Endothelial cell of umbilical vein (primary cell): ENCODE measurements around the gene GPR17. TPM values are rescaled to one million over a fixed set of nuclear protein-coding genes. Genes with fewer than 3 reads are reported as not detected.

Experiments
- BruUV-seq: library from RNA; stranded (reverse); fragments of 400-500 nt; replicated peaks from 2 replicates; lab custom pipeline; 2021; lab: Mats Ljungman, UMichigan
- CTCF ChIA-PET: fragments of 300-600, 350-600 bp; sonication (Branson Sonifier 250); formaldehyde crosslinking; loops from one replicate; lab custom pipeline; 2021; ENCODE audit warnings: antibody characterized with exemption, inconsistent platforms; lab: Charles Lee
- POLR2A ChIA-PET: fragments of 300-600, 350-600 bp; sonication (Branson Sonifier 250); formaldehyde crosslinking; loops from one replicate; lab custom pipeline; 2021; ENCODE audit warnings: antibody characterized with exemption, inconsistent platforms; lab: Charles Lee
- DNase-seq: peaks from one replicate; pipeline ENCODE4 v3.0.0-alpha.2; 2011; ENCODE audit warnings: low read depth, low spot score
- FAIRE-seq: peaks from 2 replicates; lab custom pipeline; 2011; peaks lifted over from hg19 to GRCh38; lab: Jason Lieb, UNC
- H2AFZ ChIP-seq: 2 replicates; pipeline ENCODE4 v1.6.0; 2012; ENCODE audit warnings: low read depth, low read length, control low read depth, inconsistent platforms
- H3K27ac ChIP-seq: 2 replicates; pipeline ENCODE4 v1.5.1; 2011; ENCODE audit warnings: low read depth, mild to moderate bottlenecking, control low read depth, low read length, moderate library complexity; ENCODE audit not compliant: insufficient read depth
- H3K27me3 ChIP-seq, 2 experiments: 2 replicates each; pipeline versions ENCODE4 v1.6.0 to v1.6.1; 2011; ENCODE audit warnings: low read length in 2 of 2, mixed read lengths in 1 of 2; ENCODE audit not compliant: control insufficient read depth in 2 of 2, insufficient read depth in 2 of 2
- H3K36me3 ChIP-seq, 2 experiments: 2 replicates in 1 of 2; 3 replicates in 1 of 2; pipeline ENCODE4 v1.5.1; 2011; ENCODE audit warnings: low read length in 2 of 2, mild to moderate bottlenecking in 1 of 2, moderate library complexity in 1 of 2; ENCODE audit not compliant: control insufficient read depth in 2 of 2, insufficient read depth in 2 of 2; ENCODE audit errors: extremely low read depth in 1 of 2
- H3K4me1 ChIP-seq: 3 replicates; pipeline ENCODE4 v1.5.1; 2011; ENCODE audit warnings: mild to moderate bottlenecking, low read length; ENCODE audit not compliant: control insufficient read depth, insufficient read depth; ENCODE audit errors: extremely low read depth
- H3K4me2 ChIP-seq: 2 replicates; pipeline ENCODE4 v1.6.1; 2011; ENCODE audit warnings: low read length, control low read depth, mixed read lengths; ENCODE audit not compliant: insufficient read depth
- H3K4me3 ChIP-seq, 3 experiments: fragments of 200-600 bp in 1 of 3; sonication (generic), shearing (Covaris generic) in 1 of 3; replicated peaks in 1 of 3; 2 replicates each; pipeline ENCODE4 v1.5.1; 2011 to 2016; ENCODE audit warnings: control low read depth in 3 of 3, low read length in 3 of 3, mild to moderate bottlenecking in 2 of 3, inconsistent platforms in 1 of 3, low read depth in 1 of 3, moderate library complexity in 1 of 3; ENCODE audit not compliant: insufficient read depth in 1 of 3
- H3K79me2 ChIP-seq: 2 replicates; pipeline ENCODE4 v1.6.0; 2012; ENCODE audit warnings: low read length, inconsistent platforms; ENCODE audit not compliant: control insufficient read depth, insufficient read depth
- H3K9ac ChIP-seq: replicated peaks from 2 replicates; pipeline ENCODE3; 2011; ENCODE audit warnings: low read length, control low read depth; ENCODE audit not compliant: insufficient read depth; ENCODE audit errors: extremely low read depth
- H3K9me1 ChIP-seq: replicated peaks from 3 replicates; pipeline ENCODE4 v1.6.0; 2011; ENCODE audit warnings: mild to moderate bottlenecking, low read length; ENCODE audit not compliant: control insufficient read depth, insufficient read depth; ENCODE audit errors: extremely low read depth
- H3K9me3 ChIP-seq: replicated peaks from 2 replicates; pipeline ENCODE4 v1.5.1; 2012; ENCODE audit warnings: low read length, inconsistent platforms; ENCODE audit not compliant: control insufficient read depth, insufficient read depth
- H4K20me1 ChIP-seq: replicated peaks from 2 replicates; pipeline ENCODE3; 2011; ENCODE audit warnings: mild to moderate bottlenecking, low read length; ENCODE audit not compliant: control insufficient read depth, insufficient read depth; ENCODE audit errors: extremely low read depth
- EZH2 ChIP-seq: IDR thresholded peaks from 2 replicates; pipeline ENCODE4 v1.6.1; 2012; ENCODE audit warnings: borderline replicate concordance, low read depth, mild to moderate bottlenecking, moderate library complexity, low read length, inconsistent platforms; ENCODE audit not compliant: severe bottlenecking
- FOS ChIP-seq: IDR thresholded peaks from 2 replicates; pipeline ENCODE4 v1.6.1; 2011; ENCODE audit warnings: mild to moderate bottlenecking, low read length, moderate library complexity, borderline replicate concordance; ENCODE audit not compliant: insufficient read depth
- GATA2 ChIP-seq: IDR thresholded peaks from 2 replicates; pipeline ENCODE4 v1.7.0; 2011; ENCODE audit warnings: low read depth, mild to moderate bottlenecking, moderate library complexity, mixed read lengths, low read length; ENCODE audit not compliant: insufficient read length, insufficient read depth
- JUN ChIP-seq: IDR thresholded peaks from 2 replicates; pipeline ENCODE4 v1.6.1; 2011; ENCODE audit warnings: borderline replicate concordance, low read depth; ENCODE audit not compliant: insufficient read length, insufficient read depth
- MYC ChIP-seq: IDR thresholded peaks from one replicate; pipeline ENCODE4 v1.6.1; 2011; ENCODE audit warnings: mild to moderate bottlenecking, low read depth, low read length
- POLR2A ChIP-seq: IDR thresholded peaks from 2 replicates; pipeline ENCODE4 v1.6.1; 2012; ENCODE audit warnings: low read depth, mild to moderate bottlenecking, control low read depth, low read length
- POLR2AphosphoS5 ChIP-seq: IDR thresholded peaks from 2 replicates; pipeline ENCODE4 v1.6.1; 2012; ENCODE audit warnings: low read depth, mild to moderate bottlenecking, control low read depth, low read length, moderate library complexity; ENCODE audit not compliant: insufficient read depth
- dilution Hi-C: fragments of 300-500 bp; cut with MboI; formaldehyde crosslinking; loops from one replicate; pipeline ENCODE4 v1.15.0; 2019; ENCODE audit warnings: low sequenced_read_pairs; ENCODE audit not compliant: extremely low pct_ligation_motif_present
- intact Hi-C: fragments of 100-400 bp; cut with micrococcal nuclease; formaldehyde crosslinking; loops from one replicate; pipeline ENCODE4 v1.10.0; 2022
- polyA plus RNA-seq, 4 experiments: library from polyadenylated mRNA; depleted of rRNA in 3 of 4; stranded (reverse) in 3 of 4; unstranded in 1 of 4; fragments of >200 nt; gene quantifications; 2 replicates each; pipeline versions ENCODE4 v1.2.1 to v1.2.3, GENCODE V29; 2011 to 2012; ENCODE audit warnings: missing spikeins in 1 of 4
- total RNA-seq: library from RNA; stranded (reverse); gene quantifications from 2 replicates; pipeline ENCODE4 v1.2.3, GENCODE V29; 2021
- TF ChIP-seq, protein P1 (sequence below), 2 donors: IDR thresholded peaks; 1 replicate in 1 of 2; 2 replicates in 1 of 2; pipeline ENCODE4 v1.5.1; 2011; ENCODE audit warnings: low read length in 2 of 2, mild to moderate bottlenecking in 2 of 2, moderate library complexity in 2 of 2, control low read depth in 1 of 2, inconsistent platforms in 1 of 2, low read depth in 1 of 2; ENCODE audit not compliant: insufficient read depth in 1 of 2; ENCODE audit errors: extremely low read depth in 1 of 2
- TF ChIP-seq, protein P2 (sequence below): IDR thresholded peaks from 2 replicates; pipeline ENCODE4 v1.6.1; 2011; ENCODE audit not compliant: insufficient read depth, insufficient read length

GPR17 gene
- total and polyA plus RNA-seq, 2 donors (not counting 3 experiments of a cell fraction or from before 2014, with no cell fraction given): 0.10 TPM; not detected in 1

DNA sequence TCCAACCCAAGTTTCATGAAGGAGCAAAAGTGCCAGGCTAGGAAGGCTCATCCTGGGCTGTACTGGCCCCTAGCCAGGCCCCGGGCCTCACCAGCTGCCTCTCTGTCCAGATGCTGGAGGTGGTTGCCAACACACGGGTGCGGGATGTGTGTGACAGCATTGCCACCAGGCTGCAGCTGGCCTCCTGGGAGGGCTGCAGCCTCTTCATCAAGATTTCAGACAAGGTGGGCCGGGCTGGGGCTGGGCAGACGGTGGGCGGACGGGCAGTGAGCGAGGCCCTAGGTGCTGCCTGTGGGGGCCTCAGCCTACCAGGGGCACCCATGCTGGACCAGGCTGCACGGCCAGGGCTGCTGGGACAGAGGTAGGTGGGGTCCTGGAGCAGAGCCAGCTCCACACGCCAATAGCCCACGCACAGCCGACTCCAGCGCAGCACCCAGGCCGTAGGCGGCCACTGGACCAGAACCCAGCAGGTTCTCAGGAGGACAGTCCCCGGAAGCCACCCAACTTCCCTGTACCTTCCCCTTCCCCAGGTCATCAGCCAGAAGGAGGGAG lies 11.8 kb upstream of the GPR17 start:
- no peak for DNase-seq
- Histone ChIP-seq H3K36me3 (no peaks in the 10 kb centered on the region), H3K9me3 (no peaks in the 10 kb centered on the region), H3K79me2 (no peaks in the 10 kb centered on the region), H3K4me1 (peaks cover 21% of the 10 kb centered on the region), H3K9ac (no peak overlapping the region), H3K4me2 (no peak overlapping the region), H3K4me3 (no peak overlapping the region), H3K9me1 (no peaks in the 10 kb centered on the region), H3K27ac (no peak overlapping the region), H2AFZ (no peak overlapping the region), H3K27me3 (no peaks in the 10 kb centered on the region), H4K20me1 (no peaks in the 10 kb centered on the region)
- no TSS peak for BruUV-seq
- TF ChIP-seq EZH2 (no peak), POLR2AphosphoS5 (no peak), GATA2 (no peak), FOS (no peak), MYC (no peak), POLR2A (no peak), JUN (no peak)
- TF ChIP-seq, protein P1, sequence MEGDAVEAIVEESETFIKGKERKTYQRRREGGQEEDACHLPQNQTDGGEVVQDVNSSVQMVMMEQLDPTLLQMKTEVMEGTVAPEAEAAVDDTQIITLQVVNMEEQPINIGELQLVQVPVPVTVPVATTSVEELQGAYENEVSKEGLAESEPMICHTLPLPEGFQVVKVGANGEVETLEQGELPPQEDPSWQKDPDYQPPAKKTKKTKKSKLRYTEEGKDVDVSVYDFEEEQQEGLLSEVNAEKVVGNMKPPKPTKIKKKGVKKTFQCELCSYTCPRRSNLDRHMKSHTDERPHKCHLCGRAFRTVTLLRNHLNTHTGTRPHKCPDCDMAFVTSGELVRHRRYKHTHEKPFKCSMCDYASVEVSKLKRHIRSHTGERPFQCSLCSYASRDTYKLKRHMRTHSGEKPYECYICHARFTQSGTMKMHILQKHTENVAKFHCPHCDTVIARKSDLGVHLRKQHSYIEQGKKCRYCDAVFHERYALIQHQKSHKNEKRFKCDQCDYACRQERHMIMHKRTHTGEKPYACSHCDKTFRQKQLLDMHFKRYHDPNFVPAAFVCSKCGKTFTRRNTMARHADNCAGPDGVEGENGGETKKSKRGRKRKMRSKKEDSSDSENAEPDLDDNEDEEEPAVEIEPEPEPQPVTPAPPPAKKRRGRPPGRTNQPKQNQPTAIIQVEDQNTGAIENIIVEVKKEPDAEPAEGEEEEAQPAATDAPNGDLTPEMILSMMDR (IDR thresholded peaks at IDR 0.05; ENCODE audit: extremely low read depth in 1 of 2, insufficient read depth in 1 of 2, low read depth in 1 of 2, low read length in 2 of 2): no peak
- TF ChIP-seq, protein P2, sequence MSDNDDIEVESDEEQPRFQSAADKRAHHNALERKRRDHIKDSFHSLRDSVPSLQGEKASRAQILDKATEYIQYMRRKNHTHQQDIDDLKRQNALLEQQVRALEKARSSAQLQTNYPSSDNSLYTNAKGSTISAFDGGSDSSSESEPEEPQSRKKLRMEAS: no peak
- intact Hi-C loops: no loop called here
- dilution Hi-C loops: no loop called here
- no peak for FAIRE-seq
- ChIA-PET CTCF (no interaction called here), POLR2A (no interaction called here)
